K562 (cell line): ENCODE measurements around the gene SKAP1.

ENCODE experiments used
- BACH1 ChIP-seq: fragments of 200-800 bp; sonication (Bioruptor generic); IDR thresholded peaks from 2 replicates; pipeline ENCODE4 v1.6.1; 2016; ENCODE audit warnings: missing genetic modification characterization, missing compliant biosample characterization
- FOXA3 ChIP-seq, 2 experiments: fragments of 450-650 bp in 1 of 2; sonication (generic) in 1 of 2; formaldehyde crosslinking; IDR thresholded peaks in 1 of 2; conservative IDR thresholded peaks in 1 of 2; 2 replicates each; pipeline versions ENCODE4 v1.4.0 to v1.8.0; 2020 to 2022; ENCODE audit warnings: mild to moderate bottlenecking in 2 of 2, missing genetic modification reagents in 1 of 2
- POLR2AphosphoS5 ChIP-seq: IDR thresholded peaks from 2 replicates; pipeline ENCODE4 v1.6.1; 2011; ENCODE audit warnings: mild to moderate bottlenecking, low read depth, low read length, moderate library complexity; ENCODE audit not compliant: control insufficient read depth, insufficient read depth
- PTRF ChIP-seq: fragments of 450-650 bp; IDR thresholded peaks from 2 replicates; pipeline ENCODE4 v1.6.1; 2016; ENCODE audit warnings: mild to moderate bottlenecking, missing genetic modification characterization, missing compliant biosample characterization
- TAF9B ChIP-seq: fragments of 450-650 bp; IDR thresholded peaks from 2 replicates; pipeline ENCODE4 v1.6.1; 2018; ENCODE audit warnings: mild to moderate bottlenecking; ENCODE audit not compliant: partially characterized antibody
- ZFX ChIP-seq: sonication (generic); formaldehyde crosslinking; IDR thresholded peaks from 2 replicates; pipeline ENCODE4 v1.8.0; 2022; ENCODE audit warnings: mild to moderate bottlenecking, missing genetic modification reagents, moderate library complexity
- ZNF165 ChIP-seq: fragments of 250-450 bp; sonication (Bioruptor Pico); IDR thresholded peaks from 2 replicates; pipeline ENCODE4 v1.4.0; 2020; ENCODE audit warnings: borderline replicate concordance

DNA sequence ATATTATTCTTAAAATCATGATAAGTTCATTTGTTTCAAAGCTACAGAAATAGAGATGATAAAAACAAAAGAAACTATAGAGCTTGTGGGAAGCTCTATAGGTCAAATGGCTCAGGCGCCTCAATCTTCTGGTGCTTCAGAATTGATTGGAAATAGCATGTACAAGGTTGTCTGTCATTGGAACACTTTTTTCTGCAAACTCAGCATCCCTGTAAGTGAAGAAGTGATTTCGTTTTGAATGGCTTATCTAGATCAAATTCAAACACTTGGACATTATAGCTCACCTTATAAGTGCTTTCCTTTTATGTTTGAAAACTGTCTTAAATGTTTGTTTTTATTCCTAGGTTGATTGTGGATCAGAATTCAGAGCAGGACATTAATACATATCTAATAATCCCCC, 103.7 kb downstream of the SKAP1 start:
- TF ChIP-seq PTRF (tag) (no peak), ZFX (CRISPR knock-in tag) (no peak), BACH1 (tag) (no peak), FOXA3 (CRISPR knock-in tag; conservative IDR thresholded peaks at IDR 0.05 in 1 of 2, IDR thresholded peaks at IDR 0.05 in 1 of 2) (no peak), TAF9B (no peak), POLR2AphosphoS5 (no peak), ZNF165 (CRISPR knock-in tag) (no peak)
